WERI-Rb-1 (cell line): Measurements from ENCODE around the gene PACSIN3.
A peak's percentile ranks its signal among the peaks of the same experiment; 100 is the strongest.

Source experiments
- DNase-seq: peaks from one replicate; pipeline ENCODE4 v3.0.0-alpha.2; 2020
- H3K27ac ChIP-seq: fragments of 250-450 bp; sonication (Bioruptor Pico); 2 replicates; pipeline ENCODE4 v1.5.1; 2020; ENCODE audit warnings: mild to moderate bottlenecking, moderate library complexity
- H3K27me3 ChIP-seq: fragments of 250-450 bp; sonication (Bioruptor Pico); 2 replicates; pipeline ENCODE4 v1.5.1; 2021; ENCODE audit warnings: mild to moderate bottlenecking, low read depth, moderate library complexity; ENCODE audit not compliant: insufficient read depth, severe bottlenecking
- H3K36me3 ChIP-seq: fragments of 250-450 bp; sonication (Bioruptor Pico); 2 replicates; pipeline ENCODE4 v1.5.1; 2020; ENCODE audit warnings: mild to moderate bottlenecking, moderate library complexity
- H3K4me3 ChIP-seq: 2 replicates; pipeline ENCODE4 v1.5.1; 2011; ENCODE audit warnings: low read depth, mild to moderate bottlenecking, control low read depth, low read length
- H3K9me3 ChIP-seq: fragments of 250-450 bp; sonication (Bioruptor Pico); 2 replicates; pipeline ENCODE4 v1.5.1; 2021; ENCODE audit warnings: mild to moderate bottlenecking, moderate library complexity; ENCODE audit not compliant: severe bottlenecking
- CTCF ChIP-seq: IDR thresholded peaks from 2 replicates; pipeline ENCODE4 v1.5.1; 2011; ENCODE audit warnings: low read depth, mild to moderate bottlenecking, control low read depth, inconsistent platforms, low read length

The PACSIN3 gene

GRCh38 chr11:47229161-47229560 is 42.9 kb upstream of the PACSIN3 start:
- Histone ChIP-seq H3K27ac (no peak overlapping the region), H3K4me3 (no peak overlapping the region), H3K9me3 (no peaks in the 10 kb centered on the region), H3K27me3 (no peaks in the 10 kb centered on the region), H3K36me3 (no peaks in the 10 kb centered on the region)
- no peak for TF ChIP-seq CTCF
- no peak for DNase-seq

GRCh38 chr11:47225552-47226400 is 39.5 kb upstream of the PACSIN3 start:
- DNase-seq: no peak

GRCh38 chr11:47222696-47223095 is 36.5 kb upstream of the PACSIN3 start:
- Histone ChIP-seq H3K27me3 (no peaks in the 10 kb centered on the region), H3K9me3 (no peaks in the 10 kb centered on the region), H3K27ac (no peak overlapping the region), H3K36me3 (peaks cover 3% of the 10 kb centered on the region), H3K4me3 (no peak overlapping the region)
- TF ChIP-seq CTCF: no peak
- no peak for DNase-seq

More at GRCh38 chr11:47225552-47226400, 39.5 kb upstream of the PACSIN3 start:
- no peak for TF ChIP-seq CTCF
- Histone ChIP-seq H3K27me3 (no peaks in the 10 kb centered on the region), H3K4me3 (no peak overlapping the region), H3K36me3 (peaks cover 3% of the 10 kb centered on the region), H3K27ac (no peak overlapping the region), H3K9me3 (no peaks in the 10 kb centered on the region)

GRCh38 chr11:47220401-47220821 is 34.2 kb upstream of the PACSIN3 start:
- Histone ChIP-seq H3K4me3 (no peak overlapping the region), H3K27me3 (no peaks in the 10 kb centered on the region), H3K36me3 (peaks cover 3% of the 10 kb centered on the region), H3K27ac (no peak overlapping the region), H3K9me3 (no peaks in the 10 kb centered on the region)
- no peak for DNase-seq
- no peak for TF ChIP-seq CTCF

- Histone ChIP-seq H3K27ac (peak overlapping the region; percentile 82), H3K4me3 (peak overlapping the region; percentile 49), H3K9me3 (no peaks in the 10 kb centered on the region), H3K27me3 (no peaks in the 10 kb centered on the region), H3K36me3 (no peaks in the 10 kb centered on the region; the same call in 1 of the 2 replicates)
- peak; percentile 32; the same call in 1 of the 2 replicates for TF ChIP-seq CTCF
- DNase-seq: peak; percentile 51
Measured at GRCh38 chr11:47216121-47216798, 30.0 kb upstream of the PACSIN3 start.
